H7 (cell line): ENCODE data around the gene CTBP1. TPM values are rescaled to one million over a fixed set of nuclear protein-coding genes. Genes with fewer than 3 reads are reported as not detected.
"Not testable (repeated sequence)": the region's sequence is repeated elsewhere in the genome, so short reads cannot be mapped to it uniquely, and the experiment has no call there.

Experiments
- DNase-seq: peaks from one replicate; pipeline ENCODE4 v3.0.0; 2012
- H3K27me3 ChIP-seq: 2 replicates; pipeline ENCODE4 v1.6.0; 2011; ENCODE audit warnings: mild to moderate bottlenecking, low read length; ENCODE audit not compliant: control insufficient read depth, insufficient read depth
- H3K36me3 ChIP-seq: replicated peaks from 2 replicates; pipeline ENCODE4 v1.5.1; 2011; ENCODE audit warnings: low read length; ENCODE audit not compliant: control insufficient read depth, insufficient read depth
- H3K4me3 ChIP-seq: 2 replicates; pipeline ENCODE4 v1.5.1; 2011; ENCODE audit warnings: low read depth, mild to moderate bottlenecking, control low read depth, low read length, moderate library complexity; ENCODE audit not compliant: insufficient read depth
- total RNA-seq: library from RNA; depleted of rRNA; stranded (reverse); fragments of >200 nt; shearing (Covaris generic); gene quantifications from 2 replicates; pipeline ENCODE4 v1.2.3, GENCODE V29; 2014; rRNA removed

The CTBP1 gene
- 267 and 360 TPM in 2 replicates for total RNA-seq

- peak; percentile 100 for DNase-seq
- H3K36me3 ChIP-seq, result peaks cover 5% of the 10 kb centered on the region
- H3K4me3 ChIP-seq, result peak within 1 kb of the TSS; percentile 80
- H3K27me3 ChIP-seq, result no peaks in the 10 kb centered on the region
Observed at GRCh38 chr4:1248245-1249147, at the start of gene CTBP1. Gene CTBP1, minus strand, starts transcription at chr4:1249130. Its CDS starts 7,799 bp downstream, at chr4:1241331.

DNA sequence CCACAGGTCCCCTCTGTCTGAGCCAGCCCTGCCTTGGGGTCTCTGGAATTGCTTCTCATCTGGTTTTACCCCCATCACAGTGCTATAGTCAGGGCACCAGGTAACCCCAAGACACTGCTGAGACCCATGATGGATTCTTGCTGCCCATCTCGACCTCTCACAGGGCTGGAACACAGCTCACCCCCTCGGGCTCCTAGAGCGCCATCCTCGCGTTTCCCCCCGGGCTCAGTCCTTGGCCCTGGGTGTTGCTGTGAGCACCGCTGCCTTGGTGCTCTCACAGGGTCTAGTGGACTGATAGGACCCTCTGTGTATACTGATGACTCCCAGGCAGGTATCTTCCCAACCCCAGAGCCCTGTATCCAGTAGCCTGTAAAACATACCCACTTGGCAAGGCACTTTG, 49.5 kb upstream of the CTBP1 start:
- Histone ChIP-seq H3K36me3 (peaks cover 2% of the 10 kb centered on the region), H3K4me3 (no peak overlapping the region), H3K27me3 (no peaks in the 10 kb centered on the region)
- peak; percentile 31 for DNase-seq

DNA sequence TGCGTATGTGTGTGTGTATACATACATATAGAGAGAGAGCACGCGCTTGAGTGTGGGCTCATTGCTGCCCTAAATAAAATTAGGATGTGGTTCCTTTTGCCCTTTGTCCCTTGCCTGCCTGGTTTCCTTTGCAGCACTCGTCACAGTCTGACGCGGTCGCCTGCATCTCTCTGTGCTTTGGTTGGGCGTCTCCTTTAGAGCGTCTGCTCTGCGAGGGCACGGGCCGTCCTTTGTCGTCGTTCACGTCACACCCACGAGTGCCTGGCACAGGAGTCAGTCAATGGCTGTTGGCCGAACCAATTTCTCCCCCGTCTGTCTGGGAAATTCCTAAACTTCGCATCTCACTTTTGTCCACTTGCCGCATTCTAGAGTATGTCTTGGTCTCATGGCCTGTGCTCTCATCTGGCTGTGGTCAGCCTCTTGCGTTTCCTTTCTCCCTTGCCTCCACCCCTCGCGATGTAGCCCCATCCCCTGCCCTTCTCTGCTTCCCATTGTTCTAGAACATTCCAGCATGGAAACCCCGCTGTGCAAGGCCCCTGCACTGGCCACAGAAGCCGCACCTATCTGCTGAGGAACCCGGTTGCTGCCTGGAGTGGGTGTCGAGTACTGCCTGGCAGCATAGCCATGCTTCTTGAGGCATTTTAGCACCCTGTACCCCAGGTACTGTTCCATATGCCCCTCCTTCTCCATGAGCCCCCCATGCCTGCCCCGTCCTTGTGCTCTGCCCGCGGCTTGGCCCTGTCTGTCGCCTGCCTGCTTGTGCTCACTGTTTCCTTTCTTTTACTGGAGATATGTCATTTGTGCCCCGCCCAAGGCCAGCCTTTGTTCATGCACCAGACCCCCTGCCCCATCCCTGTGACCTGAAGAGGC, 48.8 kb upstream of the CTBP1 start:
- no peak overlapping the region for H3K4me3 ChIP-seq
- DNase-seq, result peak; percentile 86
- no peaks in the 10 kb centered on the region for H3K27me3 ChIP-seq
- H3K36me3 ChIP-seq, result peaks cover 2% of the 10 kb centered on the region

GRCh38 chr4:1297023-1297395, 48.1 kb upstream of the CTBP1 start:
- Histone ChIP-seq H3K27me3 (no peaks in the 10 kb centered on the region), H3K36me3 (peaks cover 2% of the 10 kb centered on the region), H3K4me3 (no peak overlapping the region)
- peak; percentile 49 for DNase-seq

DNA sequence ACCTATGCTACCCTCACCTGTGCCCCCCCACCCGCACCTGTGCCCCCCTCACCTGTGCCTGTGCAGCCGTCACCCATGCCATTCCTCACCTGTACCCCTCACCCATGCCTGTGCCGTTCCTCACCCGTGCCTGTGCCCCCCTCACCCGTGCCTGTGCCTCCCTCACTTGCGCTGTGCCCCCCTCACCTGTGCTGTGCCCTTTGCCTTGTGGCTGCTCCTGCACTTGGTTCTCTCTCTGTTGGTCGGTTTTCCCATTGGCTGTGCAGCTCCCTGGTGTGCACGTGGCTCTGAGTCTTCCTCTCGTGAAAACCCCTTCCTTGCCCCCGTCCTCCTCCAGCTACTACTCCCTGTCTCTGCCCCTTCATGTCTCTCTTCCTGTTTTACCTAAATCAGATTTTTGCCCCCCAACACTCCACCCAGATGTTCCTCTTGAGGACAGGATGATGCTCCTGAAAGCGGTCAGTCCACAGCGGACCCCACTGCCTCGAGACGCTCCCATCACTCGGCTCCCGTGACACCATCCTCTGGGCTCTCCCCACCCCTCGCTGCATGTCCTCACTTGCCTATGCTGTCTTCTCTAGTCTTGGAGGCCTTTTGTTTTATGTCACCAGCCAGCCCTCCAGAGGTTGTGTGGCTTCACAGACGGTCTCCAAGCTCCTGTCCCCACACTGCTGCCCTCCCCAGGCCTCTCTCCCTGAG, 47.5 kb upstream of the CTBP1 start:
- peaks cover 2% of the 10 kb centered on the region for H3K36me3 ChIP-seq
- H3K27me3 ChIP-seq, result no peaks in the 10 kb centered on the region
- DNase-seq, result peak; percentile 35
- no peak overlapping the region for H3K4me3 ChIP-seq

DNA sequence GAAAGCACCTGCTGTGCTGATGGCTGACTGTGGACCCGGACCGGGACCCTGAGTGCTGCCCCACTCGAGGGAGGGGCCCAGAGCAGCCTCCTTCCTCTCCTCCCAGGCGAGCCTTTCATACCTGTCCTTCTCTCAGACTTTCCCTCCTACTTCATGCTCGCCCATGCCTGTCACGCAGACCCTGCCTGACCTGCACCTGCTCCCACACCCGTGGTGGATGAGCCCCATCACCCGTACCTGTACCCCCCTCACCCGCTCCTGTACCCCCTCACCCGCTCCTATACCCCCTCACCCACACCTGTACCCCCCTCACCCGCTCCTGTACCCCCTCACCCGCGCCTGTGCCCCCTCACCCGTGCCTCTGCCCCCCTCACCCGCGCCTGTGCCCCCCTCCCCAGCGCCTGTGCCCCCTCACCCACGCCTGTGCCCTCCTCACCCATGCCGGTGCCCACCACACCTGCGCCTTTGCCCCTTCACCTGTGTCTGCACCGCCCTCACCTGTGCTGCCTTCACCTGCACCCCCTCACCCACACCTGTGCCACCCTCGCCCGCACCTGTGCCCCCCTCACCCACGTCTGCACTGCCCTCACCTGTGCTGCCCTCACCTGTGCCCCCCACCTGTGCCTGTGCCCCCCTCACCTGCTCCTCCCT, 46.6 kb upstream of the CTBP1 start:
- Histone ChIP-seq H3K36me3 (peaks cover 2% of the 10 kb centered on the region), H3K4me3 (no peak overlapping the region), H3K27me3 (no peaks in the 10 kb centered on the region)
- peak; percentile 58 for DNase-seq

DNA sequence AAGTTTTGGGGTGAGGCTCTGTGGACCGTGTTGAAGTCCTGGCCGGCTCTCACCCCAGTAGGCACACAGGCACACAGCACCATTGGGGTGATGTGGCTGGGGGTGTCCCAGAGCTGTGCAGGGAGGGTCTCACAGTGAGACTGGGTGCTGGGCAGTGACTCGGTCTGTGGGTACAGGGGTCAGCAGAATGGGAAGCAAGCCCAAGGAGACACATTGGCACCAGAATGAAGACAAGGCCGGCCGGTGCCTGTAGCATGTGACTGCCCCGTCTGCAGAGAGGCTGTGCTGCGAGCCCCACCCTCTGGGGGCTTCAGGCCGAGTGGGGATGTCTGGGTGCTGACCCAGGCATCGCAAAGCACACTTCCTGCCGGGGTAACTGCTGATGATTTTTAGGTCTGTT, 46.0 kb upstream of the CTBP1 start:
- peaks cover 2% of the 10 kb centered on the region for H3K36me3 ChIP-seq
- DNase-seq, result peak; percentile 60

DNA sequence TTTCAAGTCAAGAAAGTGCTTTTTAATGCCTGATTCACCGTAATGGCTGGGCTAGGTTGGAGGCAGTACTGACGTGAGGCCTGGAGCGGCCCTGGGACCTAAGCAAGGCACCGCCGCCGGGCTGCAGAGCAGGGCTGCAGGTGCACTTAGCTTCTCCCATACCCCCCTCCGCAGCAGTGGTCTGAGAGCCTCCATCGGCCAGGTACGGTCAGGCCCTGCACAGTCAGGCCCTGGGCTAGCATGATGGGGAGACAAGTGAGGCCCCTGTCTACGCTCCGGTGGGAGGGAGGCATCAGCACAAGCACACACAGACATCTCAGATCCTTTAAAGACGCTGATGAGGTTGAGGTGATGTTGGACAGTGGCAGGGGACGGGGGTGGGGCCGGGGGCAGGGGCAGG, 45.5 kb upstream of the CTBP1 start:
- peak; percentile 71 for DNase-seq

More for the DNA sequence above, 46.0 kb upstream of the CTBP1 start:
- no peaks in the 10 kb centered on the region for H3K27me3 ChIP-seq
- no peak overlapping the region for H3K4me3 ChIP-seq

GRCh38 chr4:1293991-1294390, 45.1 kb upstream of the CTBP1 start:
- no peak for DNase-seq
- H3K36me3 ChIP-seq, result peaks cover 2% of the 10 kb centered on the region
- no peak overlapping the region for H3K4me3 ChIP-seq
- H3K27me3 ChIP-seq, result no peaks in the 10 kb centered on the region

More for the DNA sequence above, 45.5 kb upstream of the CTBP1 start:
- peaks cover 2% of the 10 kb centered on the region for H3K36me3 ChIP-seq
- no peak overlapping the region for H3K4me3 ChIP-seq
- H3K27me3 ChIP-seq, result no peaks in the 10 kb centered on the region

GRCh38 chr4:1293531-1293941, 44.6 kb upstream of the CTBP1 start:
- peak; percentile 37 for DNase-seq
- Histone ChIP-seq H3K27me3 (no peaks in the 10 kb centered on the region), H3K4me3 (no peak overlapping the region), H3K36me3 (peaks cover 2% of the 10 kb centered on the region)

DNA sequence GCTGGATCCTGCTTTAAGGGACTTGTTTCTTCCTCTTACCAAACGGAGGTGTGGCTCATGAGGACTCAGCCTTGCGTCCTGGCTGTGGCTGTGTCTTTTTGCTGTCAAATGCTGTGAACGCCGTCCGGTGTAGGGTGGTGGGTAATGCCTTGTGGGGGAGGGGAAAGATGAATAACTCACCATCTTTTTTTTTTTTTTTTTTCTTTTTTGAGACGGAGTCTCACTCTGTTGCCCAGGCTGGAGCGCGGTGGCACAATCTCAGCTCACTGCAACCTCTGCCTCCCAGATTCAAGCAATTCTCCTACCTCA, 43.7 kb upstream of the CTBP1 start:
- not testable (repeated sequence) for H3K27me3 ChIP-seq, DNase-seq

GRCh38 chr4:1291996-1292702, 43.2 kb upstream of the CTBP1 start:
- no peak for DNase-seq
- Histone ChIP-seq H3K36me3 (no peaks in the 10 kb centered on the region; the same call in 1 of the 2 replicates), H3K27me3 (no peaks in the 10 kb centered on the region), H3K4me3 (no peak overlapping the region)

More for the DNA sequence above, 43.7 kb upstream of the CTBP1 start:
- not testable (repeated sequence) for H3K4me3 ChIP-seq, H3K36me3 ChIP-seq

- Histone ChIP-seq H3K4me3 (peak overlapping the region; percentile 92), H3K36me3 (no peaks in the 10 kb centered on the region; the same call in 1 of the 2 replicates)
- peak; percentile 18 for DNase-seq
Observed at GRCh38 chr4:1291091-1291490, 42.2 kb upstream of the CTBP1 start.

More at GRCh38 chr4:1291091-1291490, 42.2 kb upstream of the CTBP1 start:
- no peaks in the 10 kb centered on the region for H3K27me3 ChIP-seq
